Subcutaneous adipose tissue (tissue), 4 donors: Measurements from ENCODE around the gene BOK. TPM values are rescaled to one million over a fixed set of nuclear protein-coding genes. Genes with fewer than 3 reads are reported as not detected.

Experiments used
- CTCF ChIP-seq: fragments of 450-650 bp; IDR thresholded peaks from one replicate; pipeline ENCODE4 v1.5.1; 2016; ENCODE audit warnings: low read depth, mild to moderate bottlenecking, control low read depth, antibody characterized with exemption, moderate library complexity
- total RNA-seq, 4 donors: library from RNA; depleted of rRNA; stranded (reverse); fragments of >200 nt; gene quantifications; one replicate each; pipeline ENCODE4 v1.1.0, GENCODE V29; 2016

Gene BOK
- total RNA-seq, 4 donors from 2014 or later: 69.9 to 421 (median 80.4) TPM

DNA sequence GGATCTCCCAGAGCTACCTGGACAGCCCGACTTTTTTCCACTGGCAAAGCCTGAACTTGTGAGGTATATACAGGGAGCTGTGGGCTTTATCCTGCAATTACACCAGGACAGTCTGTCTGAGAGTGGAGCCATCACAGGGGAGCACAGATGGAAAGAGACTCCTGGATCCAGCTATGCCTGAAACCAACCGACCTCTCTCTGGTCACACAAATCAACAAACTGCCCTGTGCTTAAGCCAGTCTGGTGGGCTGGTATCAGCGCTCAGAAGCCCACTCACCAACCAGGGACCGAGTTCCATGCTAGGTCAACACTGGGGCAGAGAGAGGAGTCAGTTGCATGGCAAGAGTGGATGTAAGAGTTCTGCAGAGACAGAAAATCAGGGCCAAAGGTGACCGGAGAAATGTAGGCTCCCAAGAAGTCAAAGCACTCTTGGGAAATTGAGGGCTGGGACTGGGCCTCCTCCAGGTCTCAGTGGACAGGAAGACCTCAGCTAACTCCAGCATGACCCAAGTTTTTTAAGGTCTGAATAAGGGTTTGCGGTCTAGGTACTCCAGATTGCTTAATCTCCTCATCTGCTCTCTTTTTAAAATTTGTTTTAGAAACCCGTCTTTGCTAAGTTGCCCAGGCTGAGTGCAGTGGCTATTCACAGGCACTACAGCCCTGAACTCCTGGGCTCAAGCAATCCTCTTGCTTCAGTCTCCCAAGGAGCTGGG is 3.8 kb upstream of the BOK start:
- TF ChIP-seq CTCF: no peak

GRCh38 chr2:241555711-241556110 is 2.8 kb upstream of the BOK start:
- TF ChIP-seq CTCF: no peak

- TF ChIP-seq CTCF: no peak
Measured at GRCh38 chr2:241556746-241557145, 1.8 kb upstream of the BOK start.

DNA sequence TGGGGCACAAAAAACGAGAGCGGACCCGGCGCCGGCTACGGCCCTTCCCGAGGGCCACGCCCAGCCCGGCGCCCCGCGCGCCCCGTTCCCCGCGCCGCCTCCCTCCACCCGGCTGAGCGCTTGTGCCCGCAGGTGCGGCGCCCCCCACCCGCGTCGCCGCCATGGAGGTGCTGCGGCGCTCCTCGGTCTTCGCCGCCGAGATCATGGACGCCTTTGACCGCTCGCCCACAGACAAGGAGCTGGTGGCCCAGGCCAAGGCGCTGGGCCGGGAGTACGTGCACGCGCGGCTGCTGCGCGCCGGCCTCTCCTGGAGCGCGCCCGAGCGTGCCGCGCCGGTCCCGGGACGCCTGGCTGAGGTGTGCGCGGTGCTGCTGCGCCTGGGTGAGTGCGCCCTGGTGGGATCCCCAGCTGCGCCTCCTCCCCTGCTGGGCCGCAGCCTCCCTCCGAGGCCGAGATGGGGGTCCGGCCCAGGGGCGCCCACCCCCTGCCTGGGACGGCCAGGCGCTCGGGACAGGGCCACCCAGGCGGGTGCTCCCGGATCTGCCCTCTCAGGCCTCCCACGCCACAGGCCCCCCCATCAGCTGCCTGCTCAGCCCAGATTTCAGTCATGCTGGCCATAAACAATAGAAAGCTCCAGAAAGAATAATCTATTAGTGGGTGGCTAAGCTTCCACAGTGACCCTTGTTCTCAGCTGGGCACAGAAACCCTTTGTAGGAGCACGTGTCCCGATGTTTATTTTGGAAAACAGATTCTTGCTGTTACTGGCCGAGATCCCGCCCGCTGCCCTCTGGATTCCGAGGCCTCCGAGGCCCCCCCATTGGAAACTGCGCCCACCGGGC is 997 bp downstream of the BOK start:
- no peak for TF ChIP-seq CTCF

GRCh38 chr2:241560162-241560882 is 1.8 kb downstream of the BOK start:
- no peak for TF ChIP-seq CTCF

DNA sequence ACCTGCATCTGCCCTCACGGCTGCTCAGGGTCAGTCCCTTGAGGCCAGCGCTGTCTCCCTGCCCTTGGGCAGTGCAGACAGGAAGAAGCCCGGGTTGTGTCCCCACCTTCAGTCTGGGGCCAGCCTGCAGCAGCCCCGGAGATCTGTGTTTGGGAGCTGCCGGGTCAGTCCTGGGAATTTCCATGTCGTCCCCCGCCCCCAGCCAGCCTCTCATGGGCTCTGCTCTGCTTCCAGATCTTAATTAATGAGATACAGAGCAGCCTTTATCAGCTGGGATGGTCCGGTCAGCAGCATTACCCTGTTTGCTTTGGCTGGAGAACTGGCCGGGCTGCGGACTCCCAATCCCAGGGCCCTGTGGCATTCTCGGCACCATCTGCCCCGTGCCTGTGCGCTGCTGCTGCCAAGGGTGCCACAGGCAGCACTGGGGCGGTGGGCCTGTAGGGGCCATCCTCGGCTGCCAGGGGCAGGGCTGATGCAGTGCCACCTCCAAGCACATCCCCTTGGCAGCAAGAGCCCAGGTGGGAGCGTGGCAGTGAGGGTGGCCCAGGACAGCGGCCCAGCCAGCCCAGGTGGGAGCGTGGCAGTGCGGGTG is 2.4 kb downstream of the BOK start:
- TF ChIP-seq CTCF: no peak
